B cell (primary cell): ENCODE data around the gene PRLR.

Experiments
- EZH2 ChIP-seq: IDR thresholded peaks from 2 replicates; pipeline ENCODE4 v1.6.1; 2012; ENCODE audit warnings: borderline replicate concordance, low read depth, mild to moderate bottlenecking, moderate library complexity, low read length; ENCODE audit not compliant: insufficient read depth, poor library complexity, severe bottlenecking
- TF ChIP-seq, protein P1 (sequence below): fragments of 200-600 bp; IDR thresholded peaks from one replicate; pipeline ENCODE4 v1.8.0; 2022; ENCODE audit warnings: antibody characterized with exemption, mild to moderate bottlenecking

GRCh38 chr5:35135239-35135700, 95.0 kb downstream of the PRLR start:
- TF ChIP-seq, protein P1, sequence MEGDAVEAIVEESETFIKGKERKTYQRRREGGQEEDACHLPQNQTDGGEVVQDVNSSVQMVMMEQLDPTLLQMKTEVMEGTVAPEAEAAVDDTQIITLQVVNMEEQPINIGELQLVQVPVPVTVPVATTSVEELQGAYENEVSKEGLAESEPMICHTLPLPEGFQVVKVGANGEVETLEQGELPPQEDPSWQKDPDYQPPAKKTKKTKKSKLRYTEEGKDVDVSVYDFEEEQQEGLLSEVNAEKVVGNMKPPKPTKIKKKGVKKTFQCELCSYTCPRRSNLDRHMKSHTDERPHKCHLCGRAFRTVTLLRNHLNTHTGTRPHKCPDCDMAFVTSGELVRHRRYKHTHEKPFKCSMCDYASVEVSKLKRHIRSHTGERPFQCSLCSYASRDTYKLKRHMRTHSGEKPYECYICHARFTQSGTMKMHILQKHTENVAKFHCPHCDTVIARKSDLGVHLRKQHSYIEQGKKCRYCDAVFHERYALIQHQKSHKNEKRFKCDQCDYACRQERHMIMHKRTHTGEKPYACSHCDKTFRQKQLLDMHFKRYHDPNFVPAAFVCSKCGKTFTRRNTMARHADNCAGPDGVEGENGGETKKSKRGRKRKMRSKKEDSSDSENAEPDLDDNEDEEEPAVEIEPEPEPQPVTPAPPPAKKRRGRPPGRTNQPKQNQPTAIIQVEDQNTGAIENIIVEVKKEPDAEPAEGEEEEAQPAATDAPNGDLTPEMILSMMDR = no peak
- no peak for TF ChIP-seq EZH2
